GM13977 (cell line): Measurements from ENCODE around the gene TSPAN4.

Experiments
- DNase-seq: peaks from one replicate; pipeline ENCODE4 v3.0.0; 2012; ENCODE audit warnings: low spot score
- CTCF ChIP-seq: IDR thresholded peaks from 2 replicates; pipeline ENCODE4 v1.5.1; 2012; ENCODE audit warnings: mild to moderate bottlenecking, control low read depth; ENCODE audit not compliant: insufficient read depth; ENCODE audit errors: extremely low read depth, missing control alignments
- in situ Hi-C: fragments of 300-500 bp; cut with MboI; formaldehyde crosslinking; loops from one replicate; pipeline ENCODE4 v1.12.0; 2022; ENCODE audit warnings: low sequenced_read_pairs, low pct_unique_long_range_greater_than_20kb, mixed read lengths, inconsistent platforms; ENCODE audit not compliant: unreplicated experiment

Gene TSPAN4

GRCh38 chr11:872799-873198 lies 30.1 kb downstream of the TSPAN4 start:
- in situ Hi-C loops: no loop called here
- no peak for DNase-seq
- no peak for TF ChIP-seq CTCF

DNA sequence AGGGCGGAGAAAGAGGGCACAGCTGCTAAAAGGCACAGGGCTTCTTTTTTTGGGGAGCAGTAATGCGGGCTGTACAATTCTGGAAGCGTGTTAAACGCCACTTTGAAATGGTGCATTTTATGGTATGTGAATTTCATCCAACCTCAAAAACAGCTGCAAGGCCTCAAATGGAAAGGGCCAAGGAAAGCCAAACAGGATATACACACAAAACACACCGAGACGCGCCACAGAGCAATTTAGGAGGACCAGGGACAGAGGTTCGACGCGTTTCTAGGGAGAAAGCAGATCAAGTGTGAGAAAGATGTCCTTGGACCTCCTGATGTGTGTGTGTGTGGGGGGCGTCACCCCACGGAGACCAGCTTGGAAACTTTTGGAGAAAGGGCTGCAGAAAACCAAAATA lies 31.1 kb downstream of the TSPAN4 start:
- TF ChIP-seq CTCF: no peak
- in situ Hi-C loops: no loop called here
- DNase-seq: no peak

- no peak for TF ChIP-seq CTCF
- in situ Hi-C loops: no loop called here
- DNase-seq: no peak
These were observed 32.6 kb downstream of the TSPAN4 start for GRCh38 chr11:875203-875602.

DNA sequence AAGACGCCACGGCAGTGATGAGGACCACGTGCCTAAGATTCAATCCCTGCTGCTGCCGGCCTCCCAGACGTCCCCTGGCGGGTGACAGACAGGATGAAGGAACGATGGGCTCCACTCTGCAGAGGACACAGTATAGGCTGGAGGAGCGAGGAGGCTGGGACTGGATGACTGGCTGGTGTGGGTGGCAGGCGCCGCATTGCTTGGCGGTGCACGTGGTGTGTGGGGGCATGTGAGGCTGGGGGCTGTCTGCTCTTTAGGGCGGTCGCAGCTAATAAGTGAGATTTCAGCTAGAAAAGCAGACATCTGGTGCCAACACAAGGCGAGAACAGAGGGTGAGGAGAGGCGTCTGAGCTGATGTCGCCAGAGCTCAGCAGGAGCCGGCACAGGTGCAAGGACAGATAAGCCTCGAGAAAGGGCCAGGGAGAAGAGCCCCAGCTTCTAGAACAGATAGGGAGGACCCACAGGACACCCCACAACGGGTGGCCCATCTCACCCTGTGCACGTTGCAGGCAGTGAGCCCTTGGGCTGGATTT lies 33.2 kb downstream of the TSPAN4 start:
- DNase-seq: no peak
- in situ Hi-C loops: no loop called here
- no peak for TF ChIP-seq CTCF

GRCh38 chr11:876545-876944 lies 33.9 kb downstream of the TSPAN4 start:
- in situ Hi-C loops: no loop called here
- TF ChIP-seq CTCF: no peak
- DNase-seq: no peak

GRCh38 chr11:877565-877964 lies 34.9 kb downstream of the TSPAN4 start:
- in situ Hi-C loops: no loop called here
- TF ChIP-seq CTCF: no peak
- DNase-seq: no peak

DNA sequence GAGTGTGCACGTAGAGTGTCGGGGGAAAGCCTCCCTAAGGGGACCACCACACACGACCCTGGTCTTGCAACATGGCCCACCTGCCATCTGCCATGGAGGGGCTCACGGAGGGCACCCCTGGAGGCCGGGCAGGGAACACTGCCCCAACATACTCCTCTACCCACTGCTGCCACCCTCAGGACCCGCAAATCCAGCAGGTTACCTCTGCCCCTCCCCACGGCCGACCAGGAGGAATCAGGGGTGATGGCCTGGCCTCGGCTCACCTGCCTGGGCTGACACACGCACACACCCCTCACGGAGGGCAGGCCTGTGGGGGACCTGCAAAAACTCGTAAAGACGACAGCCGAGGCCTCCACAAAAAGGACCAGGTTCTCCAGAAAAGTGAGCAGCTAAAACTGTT lies 37.8 kb downstream of the TSPAN4 start:
- no peak for TF ChIP-seq CTCF
- in situ Hi-C loops: no loop called here
- DNase-seq: no peak
